H54 (cell line): ENCODE measurements around the gene AIRE.

Experiments used
- DNase-seq: peaks from one replicate; pipeline ENCODE4 v3.0.0; 2011; ENCODE audit warnings: low spot score, mixed read lengths; ENCODE audit not compliant: insufficient read length
- FAIRE-seq: peaks from 3 replicates; lab custom pipeline; 2011; peaks lifted over from hg19 to GRCh38; lab: Jason Lieb, UNC
- POLR2A ChIP-seq: IDR thresholded peaks from 2 replicates; pipeline ENCODE4 v1.6.1; 2011; ENCODE audit warnings: low read depth, mild to moderate bottlenecking, low read length

The AIRE gene

GRCh38 chr21:44313451-44313850, 27.8 kb downstream of the AIRE start:
- no peak for FAIRE-seq
- DNase-seq: no peak
- TF ChIP-seq POLR2A: no peak

GRCh38 chr21:44314128-44314527, 28.5 kb downstream of the AIRE start:
- TF ChIP-seq POLR2A: no peak
- DNase-seq: no peak
- no peak for FAIRE-seq

- FAIRE-seq (no peak), DNase-seq (no peak)
- TF ChIP-seq POLR2A: no peak
Observed at GRCh38 chr21:44314561-44314960, 28.9 kb downstream of the AIRE start.

GRCh38 chr21:44315691-44316203, 30.1 kb downstream of the AIRE start:
- no peak for FAIRE-seq
- no peak for TF ChIP-seq POLR2A
- no peak for DNase-seq

GRCh38 chr21:44316277-44316900, 30.7 kb downstream of the AIRE start:
- FAIRE-seq (no peak), DNase-seq (no peak)
- TF ChIP-seq POLR2A: no peak

- TF ChIP-seq POLR2A: no peak
- FAIRE-seq (no peak), DNase-seq (no peak)
Observed at GRCh38 chr21:44317241-44317782, 31.6 kb downstream of the AIRE start.

- FAIRE-seq: no peak
- no peak for TF ChIP-seq POLR2A
- DNase-seq: no peak
Observed at GRCh38 chr21:44317871-44318270, 32.2 kb downstream of the AIRE start.

GRCh38 chr21:44318489-44319285, 33.0 kb downstream of the AIRE start:
- no peak for TF ChIP-seq POLR2A
- no peak for FAIRE-seq
- DNase-seq: no peak

- TF ChIP-seq POLR2A: no peak
- no peak for DNase-seq
- FAIRE-seq: no peak
Observed at GRCh38 chr21:44319407-44320065, 33.9 kb downstream of the AIRE start.

GRCh38 chr21:44320847-44321246, 35.2 kb downstream of the AIRE start:
- no peak for TF ChIP-seq POLR2A
- no peak for FAIRE-seq
- DNase-seq: no peak

GRCh38 chr21:44321846-44322450, 36.3 kb downstream of the AIRE start:
- DNase-seq (no peak), FAIRE-seq (no peak)
- TF ChIP-seq POLR2A: no peak

- FAIRE-seq (no peak), DNase-seq (no peak)
- no peak for TF ChIP-seq POLR2A
Observed at GRCh38 chr21:44322621-44323325, 37.1 kb downstream of the AIRE start.

GRCh38 chr21:44323591-44323990, 37.9 kb downstream of the AIRE start:
- FAIRE-seq (no peak), DNase-seq (no peak)
- no peak for TF ChIP-seq POLR2A
